ENCODE data around the gene WNT2B.

WNT2B gene

DNA sequence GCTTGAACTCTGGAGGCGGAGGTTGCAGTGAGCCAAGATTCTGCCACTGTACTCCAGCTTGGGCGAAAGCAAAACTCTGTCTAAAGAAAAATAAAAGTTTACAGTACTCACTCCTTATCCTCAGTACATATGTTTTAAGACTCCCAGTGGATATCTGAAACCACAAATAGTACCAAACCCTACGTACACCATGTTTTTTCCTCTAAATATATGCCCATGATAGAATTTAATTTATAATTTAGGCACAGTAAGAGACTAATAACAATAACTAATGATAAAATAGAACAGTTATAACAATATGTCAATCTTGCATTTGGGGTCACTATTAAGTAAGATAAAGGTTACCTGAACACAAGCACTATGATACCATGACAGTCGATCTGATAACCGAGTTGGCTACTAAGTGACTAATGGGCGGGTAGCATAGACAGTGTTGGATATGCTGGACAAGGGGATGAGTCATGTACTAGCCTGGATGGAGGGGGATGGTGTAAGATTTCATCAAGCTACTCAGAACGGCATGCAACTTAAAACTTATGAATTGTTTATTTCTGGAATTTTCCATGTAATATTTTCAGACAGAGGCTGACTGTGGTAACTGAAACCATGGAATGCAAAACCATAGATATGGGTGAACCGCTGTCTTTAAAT lies 66.5 kb downstream of the WNT2B start:
- no peak for DNase-seq (ENCODE audit: low spot score)
- TF ChIP-seq CTCF (IDR thresholded peaks at IDR 0.05; ENCODE audit: extremely low read depth, missing control alignments): no peak

DNA sequence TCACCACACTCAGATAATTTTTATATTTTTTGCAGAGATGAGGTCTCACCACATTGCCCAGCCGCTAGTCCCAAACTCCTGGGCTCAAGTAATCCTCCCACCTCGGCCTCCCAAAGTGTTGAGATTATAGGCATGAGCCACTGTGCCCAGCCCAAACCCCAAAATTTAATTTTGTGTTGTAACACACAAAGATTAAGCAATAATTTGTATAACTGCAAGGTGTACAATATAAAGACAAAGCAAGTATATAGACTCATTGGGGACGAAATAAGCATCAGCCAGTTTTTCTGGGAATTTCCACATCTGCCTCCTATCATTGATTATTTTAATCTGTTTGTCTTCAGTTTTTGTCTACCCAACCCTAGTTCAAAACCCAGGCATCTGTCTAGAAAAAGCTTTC lies 67.5 kb downstream of the WNT2B start:
- no peak for TF ChIP-seq CTCF (IDR thresholded peaks at IDR 0.05; ENCODE audit: extremely low read depth, missing control alignments)
- no peak for DNase-seq (ENCODE audit: low spot score)

Data from GM20000 (cell line).